ENCODE measurements around the gene CBFB. TPM values are rescaled to one million over a fixed set of nuclear protein-coding genes. Genes with fewer than 3 reads are reported as not detected.

The CBFB gene
- 3.7 and 7.3 TPM in 2 replicates for polyA plus RNA-seq

DNA sequence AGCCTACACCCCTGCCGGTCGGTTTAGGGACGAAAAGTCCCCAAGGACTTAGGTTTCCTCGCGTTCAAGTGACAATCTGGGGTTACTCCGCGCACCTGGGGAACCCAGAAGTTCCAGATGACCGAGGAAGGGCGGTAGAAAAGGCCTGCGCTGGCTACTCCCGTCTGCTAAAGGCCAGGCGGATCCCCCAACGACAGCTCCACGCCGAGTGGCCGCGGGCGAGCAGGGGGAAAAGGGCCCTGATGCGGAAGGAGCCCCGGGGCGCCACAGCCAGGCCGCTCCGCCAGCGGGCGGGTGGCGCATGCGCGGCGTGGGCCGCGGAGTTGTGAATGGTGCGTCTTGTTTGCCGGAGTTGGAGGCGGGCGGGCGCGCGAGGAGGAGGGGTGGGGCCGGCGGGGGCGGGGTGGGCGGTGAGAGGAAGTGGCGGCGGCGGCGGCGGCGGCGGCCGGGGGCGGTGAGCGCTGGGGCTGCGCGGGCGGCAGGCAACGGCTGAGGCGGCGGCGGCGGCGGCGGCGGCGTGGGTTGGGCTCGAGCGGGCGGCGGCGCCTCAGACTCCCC lies at the start of gene CBFB:
Gene CBFB, plus strand, starts transcription at position 454 of the 558 bp plus-strand sequence. CDS start 259 bp downstream, outside the sequence.

GRCh38 chr16:66988197-66988788 lies 40.7 kb upstream of the CBFB start, which contains the start of gene CES4A:
Gene CES4A (plus strand): TSS chr16:66988589. CDS start chr16:66988773, 184 bp downstream.

GRCh38 chr16:67109407-67110135 lies 80.6 kb downstream of the CBFB start, which contains the start of gene PHAF1:
Gene PHAF1 (plus strand): TSS chr16:67109941. CDS start chr16:67110176, 235 bp downstream.

Other genes with a start within 250 kb of the CBFB start
- gene TERB1, start 227.6 kb upstream of the CBFB start, polyA plus RNA-seq, result 0.34 TPM in 1 of 2 replicates, not detected in the other
- 161 and 180 TPM in 2 replicates for gene NAE1, start 198.2 kb upstream of the CBFB start, polyA plus RNA-seq
- 15.9 and 38.9 TPM in 2 replicates for gene CA7, start 184.7 kb upstream of the CBFB start, polyA plus RNA-seq
- gene PDP2, start 148.6 kb upstream of the CBFB start, polyA plus RNA-seq, result 20.4 and 21.6 TPM in 2 replicates
- gene CDH16, start 110.3 kb upstream of the CBFB start, polyA plus RNA-seq, result not detected in 2 replicates
- not detected in 2 replicates for gene RRAD, start 103.6 kb upstream of the CBFB start, polyA plus RNA-seq
- gene CIAO2B, start 94.7 kb upstream of the CBFB start, polyA plus RNA-seq, result 100 and 132 TPM in 2 replicates
- gene CES2, start 93.6 kb upstream of the CBFB start, polyA plus RNA-seq, result 0.81 and 2.0 TPM in 2 replicates
- gene CES3, start 67.9 kb upstream of the CBFB start, polyA plus RNA-seq, result 0.86 and 0.90 TPM in 2 replicates
- 2.8 and 6.0 TPM in 2 replicates for gene CES4A, start 40.6 kb upstream of the CBFB start, polyA plus RNA-seq
- gene PHAF1, start 80.8 kb downstream of the CBFB start, polyA plus RNA-seq, result 4.7 and 14.2 TPM in 2 replicates
- gene B3GNT9, start 121.8 kb downstream of the CBFB start, polyA plus RNA-seq, result not detected in 2 replicates
- 0.99 TPM in 1 of 2 replicates, not detected in the other for gene TRADD, start 130.8 kb downstream of the CBFB start, polyA plus RNA-seq
- gene FBXL8, start 130.8 kb downstream of the CBFB start, polyA plus RNA-seq, result 0.81 TPM in 1 of 2 replicates, not detected in the other
- 1.9 and 3.9 TPM in 2 replicates for gene HSF4, start 135.6 kb downstream of the CBFB start, polyA plus RNA-seq
- gene NOL3, start 141.4 kb downstream of the CBFB start, polyA plus RNA-seq, result 6.3 and 9.0 TPM in 2 replicates
- 12.0 and 13.3 TPM in 2 replicates for gene MATCAP1, start 154.8 kb downstream of the CBFB start, polyA plus RNA-seq
- gene EXOC3L1, start 161.0 kb downstream of the CBFB start, polyA plus RNA-seq, result not detected in 2 replicates
- gene E2F4, start 163.0 kb downstream of the CBFB start, polyA plus RNA-seq, result 4.5 and 7.4 TPM in 2 replicates
- gene ELMO3, start 170.0 kb downstream of the CBFB start, polyA plus RNA-seq, result not detected in 2 replicates
- 357 and 366 TPM in 2 replicates for gene TMEM208, start 198.0 kb downstream of the CBFB start, polyA plus RNA-seq
- 2.6 and 3.7 TPM in 2 replicates for gene FHOD1, start 218.3 kb downstream of the CBFB start, polyA plus RNA-seq
- gene SLC9A5, start 219.8 kb downstream of the CBFB start, polyA plus RNA-seq, result 1.1 and 1.7 TPM in 2 replicates